Measurements from ENCODE around the gene TBC1D10A.

DNA sequence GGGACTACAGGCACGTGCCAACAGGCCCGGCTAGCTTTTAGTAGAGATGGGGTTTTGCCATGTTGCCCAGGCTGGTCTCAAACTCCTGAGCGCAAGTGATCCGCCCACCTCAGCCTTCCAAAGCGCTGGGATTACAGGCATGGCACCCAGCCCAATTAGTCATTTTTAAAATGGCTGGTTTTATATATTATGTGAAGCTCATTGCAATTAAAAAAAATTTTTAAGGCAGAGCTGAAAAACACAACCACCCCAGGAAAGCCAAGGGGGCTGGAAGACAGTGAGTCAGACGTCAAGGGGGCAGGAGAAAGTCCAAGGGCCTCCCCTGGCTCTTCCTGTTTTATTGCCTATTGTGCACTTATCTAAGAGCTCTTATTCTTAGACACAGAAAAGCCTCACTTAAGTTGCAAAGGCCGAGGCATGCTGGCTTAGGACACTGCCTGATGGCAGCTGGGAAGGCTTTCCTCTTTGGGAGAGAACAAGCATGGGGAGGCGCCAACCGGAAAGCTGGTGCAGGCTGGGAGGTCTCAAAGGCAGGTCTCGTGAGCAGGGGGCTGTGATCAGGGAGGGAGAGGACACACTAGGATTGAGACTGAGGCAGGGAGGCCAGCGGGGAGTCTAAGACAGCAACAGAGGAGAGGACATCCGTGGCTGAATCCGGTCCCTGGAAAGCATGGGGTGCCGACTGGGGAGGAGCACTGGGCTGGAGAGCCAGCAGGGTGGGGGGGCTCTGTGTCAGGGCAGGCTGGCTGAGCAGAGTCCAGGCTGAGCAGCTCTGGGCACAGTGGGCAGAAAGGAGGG lies 49.0 kb downstream of the TBC1D10A start:
- TF ChIP-seq, protein P1, sequence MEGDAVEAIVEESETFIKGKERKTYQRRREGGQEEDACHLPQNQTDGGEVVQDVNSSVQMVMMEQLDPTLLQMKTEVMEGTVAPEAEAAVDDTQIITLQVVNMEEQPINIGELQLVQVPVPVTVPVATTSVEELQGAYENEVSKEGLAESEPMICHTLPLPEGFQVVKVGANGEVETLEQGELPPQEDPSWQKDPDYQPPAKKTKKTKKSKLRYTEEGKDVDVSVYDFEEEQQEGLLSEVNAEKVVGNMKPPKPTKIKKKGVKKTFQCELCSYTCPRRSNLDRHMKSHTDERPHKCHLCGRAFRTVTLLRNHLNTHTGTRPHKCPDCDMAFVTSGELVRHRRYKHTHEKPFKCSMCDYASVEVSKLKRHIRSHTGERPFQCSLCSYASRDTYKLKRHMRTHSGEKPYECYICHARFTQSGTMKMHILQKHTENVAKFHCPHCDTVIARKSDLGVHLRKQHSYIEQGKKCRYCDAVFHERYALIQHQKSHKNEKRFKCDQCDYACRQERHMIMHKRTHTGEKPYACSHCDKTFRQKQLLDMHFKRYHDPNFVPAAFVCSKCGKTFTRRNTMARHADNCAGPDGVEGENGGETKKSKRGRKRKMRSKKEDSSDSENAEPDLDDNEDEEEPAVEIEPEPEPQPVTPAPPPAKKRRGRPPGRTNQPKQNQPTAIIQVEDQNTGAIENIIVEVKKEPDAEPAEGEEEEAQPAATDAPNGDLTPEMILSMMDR (IDR thresholded peaks at IDR 0.05) = no peak
- TF ChIP-seq POLR2A (IDR thresholded peaks at IDR 0.05) (no peak), POLR2AphosphoS5 (IDR thresholded peaks at IDR 0.05) (no peak), EP300 (IDR thresholded peaks at IDR 0.05; ENCODE audit: low read depth) (no peak)
